Pancreas (tissue), 10 donors: Measurements from ENCODE around the gene IRF5. TPM values are rescaled to one million over a fixed set of nuclear protein-coding genes. Genes with fewer than 3 reads are reported as not detected.
A peak's percentile ranks its signal among the peaks of the same experiment; 100 is the strongest.

Experiments
- ATAC-seq, 4 donors: fragments of 200-7000 bp; cut with Tn5 transposase; one replicate each; pipeline versions ENCODE4 v1.8.0 to v1.9.1; 2020; ENCODE audit warnings: mild to moderate bottlenecking in 4 of 4, moderate library complexity in 4 of 4
- DNase-seq, 6 donors: peaks; one replicate each; pipeline ENCODE4 v3.0.0-alpha.2; 2020
- FAIRE-seq: peaks from 2 replicates; lab custom pipeline; 2012; peaks lifted over from hg19 to GRCh38; lab: Jason Lieb, UNC
- H3K27ac ChIP-seq, 4 donors: fragments of 200-600 bp; sonication (generic); 1 replicate in 3 of 4; 2 replicates in 1 of 4; pipeline versions ENCODE4 v1.5.0 to v1.8.0; 2020
- H3K27me3 ChIP-seq, 4 donors: fragments of 200-600 bp; one replicate each; pipeline ENCODE4 v1.8.0; 2021
- H3K36me3 ChIP-seq, 3 donors: fragments of 200-600 bp; sonication (generic) in 1 of 3; one replicate each; pipeline versions ENCODE4 v1.5.0 to v1.8.0; 2020 to 2021
- H3K4me1 ChIP-seq, 3 donors: fragments of 200-600 bp; one replicate each; pipeline ENCODE4 v1.8.0; 2021
- H3K4me3 ChIP-seq, 4 donors: fragments of 200-600 bp; sonication (generic) in 2 of 4; one replicate each; pipeline versions ENCODE4 v1.5.0 to v1.8.0; 2020 to 2021
- H3K9me3 ChIP-seq, 4 donors: fragments of 200-600 bp; one replicate each; pipeline ENCODE4 v1.8.0; 2021
- WGBS, 2 donors: extraction: QIAGEN DNeasy Blood & Tissue Kit; methylation state at CpG; one replicate each; pipeline ENCODE4 v1.1.7; 2013; 5-methylcytosine and 5-hydroxymethylcytosine counted together
- intact Hi-C, 3 donors: fragments of 100-400 bp; cut with DNase I; formaldehyde crosslinking; loops; one replicate each; pipeline versions ENCODE4 v1.11.1 to v1.14.2; 2022
- polyA plus RNA-seq, 2 donors: library from polyadenylated mRNA; stranded (reverse); fragments of 200-250 nt; gene quantifications; one replicate each; pipeline ENCODE4 v1.2.3, GENCODE V29; 2013
- total RNA-seq, 6 donors: library from RNA; stranded (reverse); fragmentation: NEBNext Ultra II Directional in 4 of 6; extraction: Animal tissue kit (Norgen Biotek cat#: 25700) in 4 of 6; gene quantifications; one replicate each; pipeline versions ENCODE4 v1.2.1 to v1.2.4, GENCODE V29; 2021 to 2023
- TF ChIP-seq, protein P1 (sequence below), 4 donors: fragments of 200-600 bp; sonication (generic) in 3 of 4; IDR thresholded peaks; one replicate each; pipeline versions ENCODE4 v1.5.0 to v1.8.0; 2021; ENCODE audit warnings: antibody characterized with exemption in 4 of 4
- donor health status: healthy with polysubstance abuse.
- donor health status: DM: no; HTN: no; CAD: no; lungs with moderate emphysema.
- donor health status: DM: no; HTN: no; CAD: no.
- donor health status: control.
- donor health status: control.
- donor health status: Bipolar disorder and iron deficiency.
- donor health status: DM: yes; HTN: yes; CAD: no.
- donor health status: DM: no; HTN: no; CAD: no.
- donor health status: DM: no; HTN: no; CAD: no.
- donor health status: DM: yes; HTN: yes; CAD: no.

The IRF5 gene, protein sequence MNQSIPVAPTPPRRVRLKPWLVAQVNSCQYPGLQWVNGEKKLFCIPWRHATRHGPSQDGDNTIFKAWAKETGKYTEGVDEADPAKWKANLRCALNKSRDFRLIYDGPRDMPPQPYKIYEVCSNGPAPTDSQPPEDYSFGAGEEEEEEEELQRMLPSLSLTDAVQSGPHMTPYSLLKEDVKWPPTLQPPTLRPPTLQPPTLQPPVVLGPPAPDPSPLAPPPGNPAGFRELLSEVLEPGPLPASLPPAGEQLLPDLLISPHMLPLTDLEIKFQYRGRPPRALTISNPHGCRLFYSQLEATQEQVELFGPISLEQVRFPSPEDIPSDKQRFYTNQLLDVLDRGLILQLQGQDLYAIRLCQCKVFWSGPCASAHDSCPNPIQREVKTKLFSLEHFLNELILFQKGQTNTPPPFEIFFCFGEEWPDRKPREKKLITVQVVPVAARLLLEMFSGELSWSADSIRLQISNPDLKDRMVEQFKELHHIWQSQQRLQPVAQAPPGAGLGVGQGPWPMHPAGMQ
- 10 to 100 TPM in 1 of 6 donors, 1 to 10 TPM in 5; 3.2 to 12.4 (median 4.3) TPM for total RNA-seq
- polyA plus RNA-seq: 1 to 10 TPM; 6.4 to 8.1 TPM

DNA sequence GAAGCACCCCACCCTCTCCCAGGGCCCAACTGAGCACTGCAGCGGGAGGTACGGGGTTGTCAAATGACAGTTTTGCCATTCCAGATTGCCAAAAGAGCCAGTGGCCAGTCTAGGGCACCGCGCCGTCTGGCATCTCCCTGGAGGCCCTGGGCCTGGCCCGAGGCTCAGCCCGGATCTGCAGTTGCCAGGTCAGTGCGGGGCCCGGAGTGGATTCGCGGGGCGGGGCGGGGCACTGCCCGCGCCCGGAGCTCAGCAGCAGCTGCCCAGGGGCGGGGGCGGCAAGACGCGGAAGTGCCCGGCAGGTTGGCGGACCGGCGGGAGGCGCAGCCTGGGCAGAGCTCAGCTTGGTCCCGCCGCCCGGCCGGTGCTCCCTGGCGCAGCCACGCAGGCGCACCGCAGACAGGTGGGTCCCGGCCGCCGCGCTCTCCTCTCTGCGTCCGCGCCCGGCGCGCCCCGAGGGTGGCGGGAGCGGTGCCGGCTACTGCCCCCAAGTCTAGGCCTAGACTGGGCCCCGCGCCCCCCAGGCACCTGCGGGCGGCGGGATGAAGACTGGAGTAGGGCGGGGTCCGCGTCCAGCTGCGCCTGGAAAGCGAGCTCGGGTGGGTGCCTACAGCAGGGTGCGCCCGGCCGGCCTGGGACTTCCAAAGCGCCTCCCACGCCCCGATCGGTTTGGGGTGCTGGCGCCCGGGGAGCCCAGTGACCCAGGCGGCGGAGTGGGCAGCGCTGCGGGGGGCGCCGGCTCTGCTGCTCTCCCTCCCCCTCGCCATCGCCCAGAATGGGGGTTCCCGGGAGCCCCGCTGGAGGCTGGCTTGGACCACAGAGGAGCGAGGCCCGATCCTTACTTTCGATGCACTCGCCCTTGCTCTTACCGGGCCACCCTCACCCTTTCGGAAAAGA is at the start of gene IRF5:
IRF5 (plus strand) TSS at position 281 of the 897 bp plus-strand sequence. CDS start 4,155 bp downstream, outside the sequence.
- no peaks in the 10 kb centered on the region for H3K4me1 ChIP-seq
- FAIRE-seq (no peak), DNase-seq (peak; percentile 76 to 92 (median 82)), ATAC-seq (peak; percentile 84 to 94 (median 90))
- H3K27me3 ChIP-seq: no peaks in the 10 kb centered on the region
- intact Hi-C loops: no loop called here
- peak within 1 kb of the TSS in 2 of 4 donors; percentile 10 to 55 for H3K27ac ChIP-seq
- no peaks in the 10 kb centered on the region for H3K9me3 ChIP-seq
- no peaks in the 10 kb centered on the region for H3K36me3 ChIP-seq
- 1 to 2% methylated on average over 41 to 83 of the region's 83 CpGs for WGBS, 2 donors
- H3K4me3 ChIP-seq: peak within 1 kb of the TSS; percentile 55 to 93 (median 84)
- TF ChIP-seq, protein P1, sequence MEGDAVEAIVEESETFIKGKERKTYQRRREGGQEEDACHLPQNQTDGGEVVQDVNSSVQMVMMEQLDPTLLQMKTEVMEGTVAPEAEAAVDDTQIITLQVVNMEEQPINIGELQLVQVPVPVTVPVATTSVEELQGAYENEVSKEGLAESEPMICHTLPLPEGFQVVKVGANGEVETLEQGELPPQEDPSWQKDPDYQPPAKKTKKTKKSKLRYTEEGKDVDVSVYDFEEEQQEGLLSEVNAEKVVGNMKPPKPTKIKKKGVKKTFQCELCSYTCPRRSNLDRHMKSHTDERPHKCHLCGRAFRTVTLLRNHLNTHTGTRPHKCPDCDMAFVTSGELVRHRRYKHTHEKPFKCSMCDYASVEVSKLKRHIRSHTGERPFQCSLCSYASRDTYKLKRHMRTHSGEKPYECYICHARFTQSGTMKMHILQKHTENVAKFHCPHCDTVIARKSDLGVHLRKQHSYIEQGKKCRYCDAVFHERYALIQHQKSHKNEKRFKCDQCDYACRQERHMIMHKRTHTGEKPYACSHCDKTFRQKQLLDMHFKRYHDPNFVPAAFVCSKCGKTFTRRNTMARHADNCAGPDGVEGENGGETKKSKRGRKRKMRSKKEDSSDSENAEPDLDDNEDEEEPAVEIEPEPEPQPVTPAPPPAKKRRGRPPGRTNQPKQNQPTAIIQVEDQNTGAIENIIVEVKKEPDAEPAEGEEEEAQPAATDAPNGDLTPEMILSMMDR (IDR thresholded peaks at IDR 0.05): no peak

DNA sequence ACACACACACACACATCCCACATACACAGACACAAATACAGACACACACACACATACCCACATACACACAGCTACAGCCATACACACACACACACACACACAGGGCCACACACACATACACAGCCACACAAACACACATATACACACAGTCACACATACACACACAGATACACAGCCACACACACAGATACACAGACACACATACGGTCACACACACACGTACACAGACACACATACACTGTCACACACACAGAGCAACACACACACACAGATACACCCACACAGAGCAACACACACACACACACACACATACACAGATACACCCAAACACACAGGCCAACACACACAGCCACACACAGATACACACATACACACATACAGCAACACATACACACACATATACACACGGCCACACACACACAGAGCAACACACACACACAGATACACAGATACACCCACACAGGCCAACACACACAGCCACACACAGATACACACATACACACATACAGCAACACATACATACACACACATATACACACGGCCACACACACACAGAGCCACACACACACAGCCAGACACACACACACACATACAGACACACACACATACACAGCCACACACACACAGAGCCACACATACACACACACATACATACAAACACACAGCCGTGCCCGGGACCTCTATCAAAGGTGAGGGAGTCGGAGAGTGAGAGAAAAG is 49.5 kb upstream of the IRF5 start:
- 75 to 86% methylated on average over 7 of the region's 7 CpGs for WGBS, 2 donors
- H3K27ac ChIP-seq: no peak overlapping the region
- TF ChIP-seq, protein P1 (IDR thresholded peaks at IDR 0.05): no peak
- H3K4me3 ChIP-seq: no peak overlapping the region
- H3K36me3 ChIP-seq: no peaks in the 10 kb centered on the region
- H3K27me3 ChIP-seq: peaks cover 0 to 7% (median 0%) of the 10 kb centered on the region in 4 donors
- H3K4me1 ChIP-seq: no peaks in the 10 kb centered on the region
- DNase-seq (no peak), FAIRE-seq (no peak), ATAC-seq (no peak)
- intact Hi-C loops: no loop called here
- no peaks in the 10 kb centered on the region for H3K9me3 ChIP-seq

DNA sequence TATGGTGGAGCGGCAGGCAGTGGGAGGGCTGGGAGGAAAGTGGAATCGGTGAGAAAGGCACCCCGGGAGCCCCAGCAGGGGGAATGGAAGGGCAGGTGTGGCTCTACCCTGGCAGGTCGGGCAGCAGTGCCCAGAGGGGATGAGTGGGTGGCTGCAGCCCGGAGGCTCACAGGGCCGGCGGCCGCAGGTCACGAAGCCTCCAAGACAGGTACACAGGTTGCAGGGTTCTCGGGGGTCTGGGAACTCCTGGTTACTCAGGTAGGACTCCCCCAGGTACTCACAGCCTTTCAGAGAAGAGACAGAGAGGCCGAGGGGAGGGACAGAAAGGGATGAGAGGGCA is 49.0 kb upstream of the IRF5 start:
- H3K27me3 ChIP-seq: peaks cover 0 to 7% (median 0%) of the 10 kb centered on the region in 4 donors
- FAIRE-seq (no peak), ATAC-seq (no peak), DNase-seq (peak in 1 of 6 donors; percentile 44)
- H3K27ac ChIP-seq: no peak overlapping the region
- intact Hi-C loops: no loop called here
- no peaks in the 10 kb centered on the region for H3K4me1 ChIP-seq
- no peaks in the 10 kb centered on the region for H3K36me3 ChIP-seq
- WGBS, 2 donors: 75 to 76% methylated on average over 11 of the region's 11 CpGs
- H3K9me3 ChIP-seq: no peaks in the 10 kb centered on the region
- TF ChIP-seq, protein P1 (IDR thresholded peaks at IDR 0.05): no peak
- H3K4me3 ChIP-seq: no peak overlapping the region

DNA sequence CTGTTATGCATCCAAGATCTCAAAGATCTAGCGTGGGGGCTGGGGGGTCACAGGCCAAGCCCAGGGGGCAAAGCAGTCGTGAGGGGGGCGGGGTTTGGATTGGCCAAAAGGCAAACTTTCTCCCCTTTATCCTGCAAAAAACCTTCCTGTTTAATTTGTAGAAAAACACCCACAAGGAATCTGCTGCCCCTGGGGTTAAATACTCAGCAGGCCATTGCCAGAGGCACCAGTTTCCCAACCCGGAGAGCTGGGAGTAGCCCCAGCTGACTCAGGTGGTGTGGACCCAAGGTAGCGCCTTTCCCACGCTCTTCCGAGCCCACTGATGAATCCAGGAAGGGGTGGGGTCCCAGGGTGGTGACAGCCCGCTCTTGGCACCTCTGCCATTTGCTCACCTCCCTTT is 48.6 kb upstream of the IRF5 start:
- Histone ChIP-seq H3K36me3 (no peaks in the 10 kb centered on the region), H3K27ac (no peak overlapping the region), H3K27me3 (peaks cover 0 to 7% (median 0%) of the 10 kb centered on the region in 4 donors), H3K4me3 (no peak overlapping the region), H3K4me1 (no peaks in the 10 kb centered on the region), H3K9me3 (no peaks in the 10 kb centered on the region)
- no peak for ATAC-seq
- FAIRE-seq: no peak
- WGBS, 2 donors: 61 to 62% methylated on average over 8 of the region's 8 CpGs
- no peak for DNase-seq
- intact Hi-C loops: no loop called here
- TF ChIP-seq, protein P1 (IDR thresholded peaks at IDR 0.05): no peak
